Measurements from ENCODE around the gene METTL25B. TPM values are rescaled to one million over a fixed set of nuclear protein-coding genes. Genes with fewer than 3 reads are reported as not detected.

Gene METTL25B
- total and polyA plus RNA-seq, 2 donors (not counting 3 experiments of a cell fraction or from before 2014, with no cell fraction given): 12.8 to 15.0 TPM

- no peaks in the 10 kb centered on the region for H3K9me3 ChIP-seq (replicated peaks; ENCODE audit: control insufficient read depth, insufficient read depth, low read length)
- peaks cover 5 to 23% of the 10 kb centered on the region in 2 experiments for H3K36me3 ChIP-seq (ENCODE audit: control insufficient read depth in 2 of 2, extremely low read depth in 1 of 2, insufficient read depth in 2 of 2, low read length in 2 of 2)
- CTCF ChIA-PET: no interaction called here
- peaks cover 11% of the 10 kb centered on the region for H3K79me2 ChIP-seq (ENCODE audit: control insufficient read depth, insufficient read depth, low read length)
- POLR2A ChIA-PET: no interaction called here
- no peak overlapping the region for H3K4me2 ChIP-seq (ENCODE audit: insufficient read depth, low read length)
- H3K4me3 ChIP-seq (replicated peaks in 1 of 3; ENCODE audit: insufficient read depth in 1 of 3, low read depth in 1 of 3, low read length in 3 of 3): no peak overlapping the region
- FAIRE-seq (no peak), DNase-seq (ENCODE audit: low read depth, low spot score) (no peak)
- H3K9me1 ChIP-seq (replicated peaks; ENCODE audit: control insufficient read depth, extremely low read depth, insufficient read depth, low read length): no peaks in the 10 kb centered on the region
- H3K4me1 ChIP-seq (ENCODE audit: control insufficient read depth, extremely low read depth, insufficient read depth, low read length): peaks cover 13% of the 10 kb centered on the region
- dilution Hi-C loops (cut with MboI; ENCODE audit: extremely low pct_ligation_motif_present, low sequenced_read_pairs): no loop called here
- no peaks in the 10 kb centered on the region for H4K20me1 ChIP-seq (replicated peaks; ENCODE audit: control insufficient read depth, extremely low read depth, insufficient read depth, low read length)
- intact Hi-C loops (cut with micrococcal nuclease): no loop called here
- no peaks in the 10 kb centered on the region for H3K27me3 ChIP-seq (ENCODE audit: control insufficient read depth in 2 of 2, insufficient read depth in 2 of 2, low read length in 2 of 2)
- no peak overlapping the region for H3K9ac ChIP-seq (replicated peaks; ENCODE audit: extremely low read depth, insufficient read depth, low read length)
- no peak overlapping the region for H3K27ac ChIP-seq (ENCODE audit: insufficient read depth, low read depth, low read length)
- H2AFZ ChIP-seq (ENCODE audit: low read depth, low read length): no peak overlapping the region
- BruUV-seq (replicated peaks): no TSS peak
- TF ChIP-seq JUN (IDR thresholded peaks at IDR 0.05; ENCODE audit: borderline replicate concordance, insufficient read depth, insufficient read length, low read depth): no peak
- no peak for TF ChIP-seq POLR2A (IDR thresholded peaks at IDR 0.05; ENCODE audit: low read depth, low read length)
- no peak for TF ChIP-seq EZH2 (IDR thresholded peaks at IDR 0.05; ENCODE audit: borderline replicate concordance, low read depth, low read length, severe bottlenecking)
- no peak for TF ChIP-seq FOS (IDR thresholded peaks at IDR 0.05; ENCODE audit: borderline replicate concordance, insufficient read depth, low read length)
- no peak for TF ChIP-seq GATA2 (IDR thresholded peaks at IDR 0.05; ENCODE audit: insufficient read depth, insufficient read length, low read depth, low read length)
- TF ChIP-seq MAX (IDR thresholded peaks at IDR 0.05; ENCODE audit: insufficient read depth, insufficient read length): no peak
- no peak for TF ChIP-seq MYC (IDR thresholded peaks at IDR 0.05; ENCODE audit: low read depth, low read length)
- TF ChIP-seq POLR2AphosphoS5 (IDR thresholded peaks at IDR 0.05; ENCODE audit: insufficient read depth, low read depth, low read length): no peak
- no peak for TF ChIP-seq CTCF (IDR thresholded peaks at IDR 0.05; ENCODE audit: extremely low read depth in 1 of 2, insufficient read depth in 1 of 2, low read depth in 1 of 2, low read length in 2 of 2)
Measured at GRCh38 chr1:156738916-156739315, 10.6 kb downstream of the METTL25B start.

All from endothelial cell of umbilical vein (primary cell).